SK-N-SH (cell line): ENCODE data around the gene MYH16. TPM values are rescaled to one million over a fixed set of nuclear protein-coding genes. Genes with fewer than 3 reads are reported as not detected.

Experiments used
- CTCF ChIA-PET: fragments of 300-600, 350-600 bp; formaldehyde crosslinking; extraction: SDS; loops from one replicate; lab custom pipeline; 2021; lab: Yijun Ruan, JAX
- POLR2A ChIA-PET: fragments of 350-600 bp; sonication (Branson Sonifier 250); formaldehyde crosslinking; extraction: SDS; loops from one replicate; lab custom pipeline; 2020; ENCODE audit warnings: antibody characterized with exemption, inconsistent platforms; lab: Yijun Ruan, JAX
- DNase-seq: peaks from one replicate; pipeline ENCODE4 v3.0.0; 2012
- H2AFZ ChIP-seq: fragments of 200-600 bp; sonication (generic); 2 replicates; pipeline ENCODE4 v1.8.1; 2016; ENCODE audit warnings: antibody characterized with exemption, mild to moderate bottlenecking, low read depth
- H3F3A ChIP-seq: fragments of 200-600 bp; sonication (generic); replicated peaks from 2 replicates; pipeline ENCODE3; 2016; ENCODE audit warnings: antibody characterized with exemption, mild to moderate bottlenecking; ENCODE audit not compliant: insufficient read depth
- H3K27ac ChIP-seq, 2 experiments: fragments of 200-500 bp in 1 of 2; fragments of 200-600 bp in 1 of 2; sonication (Bioruptor generic) in 1 of 2; sonication (generic), shearing (Covaris generic) in 1 of 2; 2 replicates each; pipeline versions ENCODE4 v1.5.1 to v1.6.1; 2014 to 2016; ENCODE audit warnings: low read depth in 2 of 2, inconsistent platforms in 1 of 2, low read length in 1 of 2, mild to moderate bottlenecking in 1 of 2, mixed read lengths in 1 of 2
- H3K27me3 ChIP-seq: fragments of 200-600 bp; sonication (generic), shearing (Covaris generic); 2 replicates; pipeline ENCODE4 v1.6.1; 2016; ENCODE audit warnings: mixed run types; ENCODE audit not compliant: insufficient read depth
- H3K36me3 ChIP-seq, 2 experiments: fragments of 200-500 bp in 1 of 2; fragments of 200-600 bp in 1 of 2; sonication (Bioruptor generic) in 1 of 2; sonication (generic) in 1 of 2; replicated peaks in 1 of 2; 2 replicates each; pipeline versions ENCODE3 to v1.5.1; 2014 to 2016; ENCODE audit warnings: low read length in 1 of 2, mild to moderate bottlenecking in 1 of 2; ENCODE audit not compliant: insufficient read depth in 2 of 2, control insufficient read depth in 1 of 2
- H3K4me1 ChIP-seq, 2 experiments: fragments of 200-500 bp in 1 of 2; fragments of 200-600 bp in 1 of 2; sonication (Bioruptor generic) in 1 of 2; sonication (generic), shearing (Covaris generic) in 1 of 2; 2 replicates each; pipeline versions ENCODE4 v1.5.1 to v1.6.1; 2014 to 2016; ENCODE audit warnings: low read depth in 1 of 2, low read length in 1 of 2, mixed run types in 1 of 2; ENCODE audit not compliant: insufficient read depth in 2 of 2, control insufficient read depth in 1 of 2
- H3K4me2 ChIP-seq: fragments of 200-600 bp; sonication (generic), shearing (Covaris generic); 2 replicates; pipeline ENCODE4 v1.6.1; 2017; ENCODE audit warnings: mixed run types
- H3K4me3 ChIP-seq, 2 experiments: fragments of 200-500 bp in 1 of 2; fragments of 200-600 bp in 1 of 2; sonication (Bioruptor generic) in 1 of 2; sonication (generic), shearing (Covaris generic) in 1 of 2; 2 replicates each; pipeline versions ENCODE4 v1.5.1 to v1.8.1; 2014 to 2016; ENCODE audit warnings: low read depth in 2 of 2, inconsistent platforms in 1 of 2, low read length in 1 of 2, mild to moderate bottlenecking in 1 of 2, mixed read lengths in 1 of 2, moderate library complexity in 1 of 2
- H3K79me2 ChIP-seq: fragments of 200-600 bp; sonication (generic); 2 replicates; pipeline ENCODE4 v1.8.1; 2017; ENCODE audit warnings: mild to moderate bottlenecking; ENCODE audit not compliant: insufficient read depth
- H3K9ac ChIP-seq: fragments of 200-600 bp; sonication (generic); 2 replicates; pipeline ENCODE4 v1.6.1; 2017; ENCODE audit warnings: mixed run types
- H3K9me2 ChIP-seq: fragments of 200-600 bp; sonication (generic); 2 replicates; pipeline ENCODE4 v1.6.1; 2017; ENCODE audit warnings: mixed run types
- H3K9me3 ChIP-seq: fragments of 200-600 bp; sonication (generic); 2 replicates; pipeline ENCODE4 v1.6.1; 2017; ENCODE audit warnings: mixed run types, mild to moderate bottlenecking, moderate library complexity
- H4K20me1 ChIP-seq: fragments of 200-600 bp; sonication (generic); 2 replicates; pipeline ENCODE4 v1.6.1; 2017; ENCODE audit warnings: mild to moderate bottlenecking, mixed run types; ENCODE audit not compliant: insufficient read depth
- CHD2 ChIP-seq: fragments of 150-350 bp; IDR thresholded peaks from 2 replicates; pipeline ENCODE4 v1.6.1; 2018; ENCODE audit warnings: low read length; ENCODE audit not compliant: partially characterized antibody
- EP300 ChIP-seq, 2 experiments: IDR thresholded peaks; 2 replicates each; pipeline versions ENCODE4 v1.4.0 to v1.6.1; 2012; ENCODE audit warnings: borderline replicate concordance in 1 of 2, low read depth in 1 of 2, low read length in 1 of 2
- FOXJ3 ChIP-seq: sonication (generic); formaldehyde crosslinking; IDR thresholded peaks from 2 replicates; pipeline ENCODE4 v1.5.1; 2020; ENCODE audit warnings: mild to moderate bottlenecking, missing genetic modification reagents
- GABPA ChIP-seq: IDR thresholded peaks from 2 replicates; pipeline ENCODE4 v1.4.0; 2012; ENCODE audit warnings: low read depth, mild to moderate bottlenecking
- GATA2 ChIP-seq: sonication (generic); formaldehyde crosslinking; IDR thresholded peaks from 2 replicates; pipeline ENCODE4 v1.5.0; 2020; ENCODE audit warnings: mild to moderate bottlenecking, missing genetic modification reagents
- JUND ChIP-seq: IDR thresholded peaks from 2 replicates; pipeline ENCODE4 v1.4.0; 2012
- MAX ChIP-seq: IDR thresholded peaks from 2 replicates; pipeline ENCODE4 v1.4.0; 2012; ENCODE audit warnings: low read depth
- MXI1 ChIP-seq: IDR thresholded peaks from 2 replicates; pipeline ENCODE4 v1.6.1; 2012; ENCODE audit warnings: mild to moderate bottlenecking, low read depth, low read length, improper control_type of control experiment
- REST ChIP-seq: IDR thresholded peaks from 2 replicates; pipeline ENCODE4 v1.6.1; 2012; ENCODE audit warnings: mild to moderate bottlenecking, low read depth, low read length, moderate library complexity
- RFX5 ChIP-seq: IDR thresholded peaks from 2 replicates; pipeline ENCODE4 v1.6.1; 2012; ENCODE audit warnings: mild to moderate bottlenecking, improper control_type of control experiment, low read length
- TEAD4 ChIP-seq: IDR thresholded peaks from 2 replicates; pipeline ENCODE4 v1.4.0; 2012; ENCODE audit warnings: mild to moderate bottlenecking, borderline replicate concordance; ENCODE audit not compliant: insufficient read depth
- USF2 ChIP-seq: fragments of 150-350 bp; IDR thresholded peaks from 2 replicates; pipeline ENCODE4 v1.6.1; 2017; ENCODE audit warnings: antibody characterized with exemption, low read length, low read depth, borderline replicate concordance
- ZBTB33 ChIP-seq: IDR thresholded peaks from 2 replicates; pipeline ENCODE4 v1.4.0; 2012; ENCODE audit warnings: low read depth, borderline replicate concordance
- WGBS: methylation state at CpG from one replicate; pipeline ENCODE4 v1.1.6; 2017; ENCODE audit warnings: low lambda C conversion rate; 5-methylcytosine and 5-hydroxymethylcytosine counted together
- polyA plus RNA-seq, 3 experiments: library from polyadenylated mRNA; depleted of rRNA; stranded (reverse); fragments of >200 nt; gene quantifications; 2 replicates each; pipeline ENCODE4 v1.2.3, GENCODE V29; 2012

The MYH16 gene
- polyA plus RNA-seq, 1 of the 3 experiments (the other 2 are of a cell fraction): 0.41 TPM

- Histone ChIP-seq H3K9me3 (no peaks in the 10 kb centered on the region), H3K27ac (no peak overlapping the region), H3K36me3 (peaks cover 0 to 5% of the 10 kb centered on the region in 2 experiments), H3K4me3 (no peak overlapping the region), H3K9ac (no peak overlapping the region), H2AFZ (no peak overlapping the region), H3K79me2 (no peaks in the 10 kb centered on the region), H3K4me2 (no peak overlapping the region), H4K20me1 (no peaks in the 10 kb centered on the region), H3K4me1 (no peaks in the 10 kb centered on the region), H3K9me2 (no peaks in the 10 kb centered on the region), H3K27me3 (no peaks in the 10 kb centered on the region), H3F3A (no peaks in the 10 kb centered on the region)
- 92% methylated on average over 16 of the region's 16 CpGs for WGBS
- no peak for TF ChIP-seq MAX
- no peak for TF ChIP-seq GATA2
- TF ChIP-seq FOXJ3 (CRISPR knock-in tag): no peak
- TF ChIP-seq REST: no peak
- TF ChIP-seq ZBTB33: no peak
- no peak for DNase-seq
- ChIA-PET POLR2A (no interaction called here), CTCF (interaction anchor here (1.2 to 3.1 kb wide), 3 partner anchors 8 to 269 kb away, joined by 3 to 17 read pairs (median 6); no protein-coding TSS in a partner anchor)
These were observed 33.0 kb downstream of the MYH16 start for GRCh38 chr7:99305473-99306260.

GRCh38 chr7:99308461-99309074, 35.9 kb downstream of the MYH16 start:
- ChIA-PET CTCF (interaction anchor here (0.5 to 9.8 kb wide), 2 partner anchors 270 to 278 kb away, joined by 4 to 146 read pairs; no protein-coding TSS in a partner anchor), POLR2A (no interaction called here)
- WGBS: 89% methylated on average over 7 of the region's 7 CpGs
- peaks cover under 1% of the 10 kb centered on the region for H3F3A ChIP-seq
- H3K9me3 ChIP-seq: no peaks in the 10 kb centered on the region
- no peaks in the 10 kb centered on the region for H4K20me1 ChIP-seq
- peaks cover 0 to 5% of the 10 kb centered on the region in 2 experiments for H3K36me3 ChIP-seq
- no peak overlapping the region for H3K27ac ChIP-seq
- no peaks in the 10 kb centered on the region for H3K9me2 ChIP-seq
- no peak for DNase-seq
- H3K79me2 ChIP-seq: no peaks in the 10 kb centered on the region
- H2AFZ ChIP-seq: no peak overlapping the region
- H3K4me3 ChIP-seq: no peak overlapping the region
- H3K4me1 ChIP-seq: no peaks in the 10 kb centered on the region
- no peak overlapping the region for H3K4me2 ChIP-seq
- H3K9ac ChIP-seq: no peak overlapping the region
- no peaks in the 10 kb centered on the region for H3K27me3 ChIP-seq
- no peak for TF ChIP-seq USF2
- no peak for TF ChIP-seq RFX5
- TF ChIP-seq JUND: no peak
- no peak for TF ChIP-seq MAX
- no peak for TF ChIP-seq CHD2
- TF ChIP-seq GABPA: no peak
- TF ChIP-seq MXI1: no peak
- no peak for TF ChIP-seq EP300 (IDR thresholded peaks at IDR 0.05; ENCODE audit: borderline replicate concordance in 1 of 2, low read depth in 1 of 2, low read length in 1 of 2)
- TF ChIP-seq ZBTB33: no peak
- no peak for TF ChIP-seq TEAD4
